ENCODE results near the gene HNRNPAB. TPM values are rescaled to one million over a fixed set of nuclear protein-coding genes. Genes with fewer than 3 reads are reported as not detected.

HNRNPAB gene
- total and polyA plus RNA-seq, 9 of the 15 experiments (the other 6 are each of a cell fraction or from before 2014, with no cell fraction given): 34.6 to 425 (median 236) TPM

DNA sequence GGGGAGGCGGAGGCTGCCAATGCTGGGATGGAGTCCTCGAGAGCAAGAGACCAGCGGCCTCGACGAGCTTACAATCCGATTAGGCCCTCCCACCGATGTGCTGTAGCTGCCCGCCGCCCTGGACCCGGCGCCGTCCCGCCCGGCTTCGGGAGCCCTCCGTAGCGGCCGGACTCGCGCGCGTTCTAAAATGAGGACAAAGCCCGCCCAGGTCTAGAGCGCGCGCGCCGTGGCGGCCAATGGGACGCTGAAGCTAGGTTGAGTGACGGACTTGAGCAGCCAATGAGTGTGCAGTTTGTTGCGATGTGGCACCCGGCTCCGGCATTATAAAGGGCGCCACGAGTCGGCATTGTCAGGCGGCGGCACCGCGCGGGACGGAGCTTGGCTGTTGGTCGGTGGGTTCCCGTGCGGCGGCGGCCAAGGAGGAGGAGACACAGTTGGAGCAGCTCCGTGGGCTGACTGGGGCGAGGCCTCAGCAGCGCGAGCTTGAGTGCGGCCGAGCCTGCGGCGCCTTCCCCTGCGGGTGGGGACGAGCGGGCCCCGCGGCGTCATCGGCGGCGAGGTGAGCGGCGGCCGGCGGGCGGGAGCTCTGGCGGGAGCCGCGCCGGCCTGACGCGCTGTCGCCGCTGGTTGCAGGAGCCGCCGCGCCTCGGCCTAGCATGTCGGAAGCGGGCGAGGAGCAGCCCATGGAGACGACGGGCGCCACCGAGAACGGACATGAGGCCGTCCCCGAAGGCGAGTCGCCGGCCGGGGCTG is at the start of gene HNRNPAB (continued):
- TF ChIP-seq POLR2G (IDR thresholded peaks at IDR 0.05; ENCODE audit: low read depth, low read length): peak; percentile 100
- no peak for TF ChIP-seq ZNF354B (CRISPR knock-in tag; IDR thresholded peaks at IDR 0.05)
- TF ChIP-seq LEF1 (IDR thresholded peaks at IDR 0.05): no peak
- 0 out of 2 replicates have a peak, but pooled peaks have one; percentile 39 for TF ChIP-seq KDM2B (CRISPR knock-in tag; IDR thresholded peaks at IDR 0.05)
- no peak for TF ChIP-seq TEAD2 (tag; IDR thresholded peaks at IDR 0.05)
- TF ChIP-seq, protein P1, sequence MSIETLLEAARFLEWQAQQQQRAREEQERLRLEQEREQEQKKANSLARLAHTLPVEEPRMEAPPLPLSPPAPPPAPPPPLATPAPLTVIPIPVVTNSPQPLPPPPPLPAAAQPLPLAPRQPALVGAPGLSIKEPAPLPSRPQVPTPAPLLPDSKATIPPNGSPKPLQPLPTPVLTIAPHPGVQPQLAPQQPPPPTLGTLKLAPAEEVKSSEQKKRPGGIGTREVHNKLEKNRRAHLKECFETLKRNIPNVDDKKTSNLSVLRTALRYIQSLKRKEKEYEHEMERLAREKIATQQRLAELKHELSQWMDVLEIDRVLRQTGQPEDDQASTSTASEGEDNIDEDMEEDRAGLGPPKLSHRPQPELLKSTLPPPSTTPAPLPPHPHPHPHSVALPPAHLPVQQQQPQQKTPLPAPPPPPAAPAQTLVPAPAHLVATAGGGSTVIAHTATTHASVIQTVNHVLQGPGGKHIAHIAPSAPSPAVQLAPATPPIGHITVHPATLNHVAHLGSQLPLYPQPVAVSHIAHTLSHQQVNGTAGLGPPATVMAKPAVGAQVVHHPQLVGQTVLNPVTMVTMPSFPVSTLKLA (conservative IDR thresholded peaks at IDR 0.05): peak; percentile 88 to 97
- peak; percentile 46; the same call in 1 of the 2 replicates for TF ChIP-seq ZKSCAN1 (IDR thresholded peaks at IDR 0.05; ENCODE audit: low read depth, low read length)
- TF ChIP-seq TAF15 (IDR thresholded peaks at IDR 0.05; ENCODE audit: low read depth, low read length): no peak
- no peak for TF ChIP-seq EP300 (IDR thresholded peaks at IDR 0.05; ENCODE audit: low read length)
- no peak for TF ChIP-seq PPARD (CRISPR knock-in tag; IDR thresholded peaks at IDR 0.05)
- 0 out of 2 replicates have a peak, but pooled peaks have one; percentile 71 for TF ChIP-seq BRD4 (IDR thresholded peaks at IDR 0.05)
- no peak for TF ChIP-seq ZNF184 (CRISPR knock-in tag; IDR thresholded peaks at IDR 0.05)
- TF ChIP-seq TAF1 (IDR thresholded peaks at IDR 0.05; ENCODE audit: control insufficient read depth, extremely low read depth, insufficient read depth, low read length, severe bottlenecking): peak; percentile 96
- TF ChIP-seq, protein P2, sequence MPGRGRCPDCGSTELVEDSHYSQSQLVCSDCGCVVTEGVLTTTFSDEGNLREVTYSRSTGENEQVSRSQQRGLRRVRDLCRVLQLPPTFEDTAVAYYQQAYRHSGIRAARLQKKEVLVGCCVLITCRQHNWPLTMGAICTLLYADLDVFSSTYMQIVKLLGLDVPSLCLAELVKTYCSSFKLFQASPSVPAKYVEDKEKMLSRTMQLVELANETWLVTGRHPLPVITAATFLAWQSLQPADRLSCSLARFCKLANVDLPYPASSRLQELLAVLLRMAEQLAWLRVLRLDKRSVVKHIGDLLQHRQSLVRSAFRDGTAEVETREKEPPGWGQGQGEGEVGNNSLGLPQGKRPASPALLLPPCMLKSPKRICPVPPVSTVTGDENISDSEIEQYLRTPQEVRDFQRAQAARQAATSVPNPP (IDR thresholded peaks at IDR 0.05; ENCODE audit: borderline replicate concordance, insufficient read depth, insufficient read length): no peak
- TF ChIP-seq NUFIP1 (IDR thresholded peaks at IDR 0.05; ENCODE audit: partially characterized antibody): no peak
- no peak for TF ChIP-seq ZNF274 (IDR thresholded peaks at IDR 0.05; ENCODE audit: borderline replicate concordance, low read depth, low read length)
- TF ChIP-seq CHD1 (IDR thresholded peaks at IDR 0.05; ENCODE audit: low read length): peak; percentile 97
- peak; percentile 96 for TF ChIP-seq CGGBP1 (CRISPR knock-in tag; IDR thresholded peaks at IDR 0.05)
- peak; percentile 92 for TF ChIP-seq SMAD1 (IDR thresholded peaks at IDR 0.05; ENCODE audit: low read depth, low read length, partially characterized antibody)
- TF ChIP-seq FOXM1 (IDR thresholded peaks at IDR 0.05; ENCODE audit: low read depth): no peak
- TF ChIP-seq FOXM1 (CRISPR knock-in tag; IDR thresholded peaks at IDR 0.05; ENCODE audit: low read depth): peak; percentile 80; the same call in 1 of the 2 replicates
- TF ChIP-seq, protein P3, sequence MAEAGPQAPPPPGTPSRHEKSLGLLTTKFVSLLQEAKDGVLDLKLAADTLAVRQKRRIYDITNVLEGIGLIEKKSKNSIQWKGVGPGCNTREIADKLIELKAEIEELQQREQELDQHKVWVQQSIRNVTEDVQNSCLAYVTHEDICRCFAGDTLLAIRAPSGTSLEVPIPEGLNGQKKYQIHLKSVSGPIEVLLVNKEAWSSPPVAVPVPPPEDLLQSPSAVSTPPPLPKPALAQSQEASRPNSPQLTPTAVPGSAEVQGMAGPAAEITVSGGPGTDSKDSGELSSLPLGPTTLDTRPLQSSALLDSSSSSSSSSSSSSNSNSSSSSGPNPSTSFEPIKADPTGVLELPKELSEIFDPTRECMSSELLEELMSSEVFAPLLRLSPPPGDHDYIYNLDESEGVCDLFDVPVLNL (CRISPR knock-in tag; IDR thresholded peaks at IDR 0.05; ENCODE audit: low read depth): no peak
- no peak for TF ChIP-seq IRF9 (tag; IDR thresholded peaks at IDR 0.05)
- TF ChIP-seq KLF10 (CRISPR knock-in tag; IDR thresholded peaks at IDR 0.05): no peak
- no peak for TF ChIP-seq EZH2 (IDR thresholded peaks at IDR 0.05; ENCODE audit: borderline replicate concordance, low read depth, low read length)

Measured in K562 (cell line).